Measurements from ENCODE around the gene LAMA2.

Gene LAMA2

GRCh38 chr6:128950864-128951263 lies 67.9 kb downstream of the LAMA2 start:
- H3K4me1 ChIP-seq (ENCODE audit: insufficient read depth, low read length), result peaks cover 11% of the 10 kb centered on the region; the same call in 1 of the 2 replicates
- no peaks in the 10 kb centered on the region for H3K9me3 ChIP-seq (ENCODE audit: control insufficient read depth, insufficient read depth, low read length)
- H3K36me3 ChIP-seq (ENCODE audit: insufficient read depth, low read length), result no peaks in the 10 kb centered on the region
- H3K9ac ChIP-seq (ENCODE audit: low read depth, low read length), result no peak overlapping the region

GRCh38 chr6:128952902-128953301 lies 70.0 kb downstream of the LAMA2 start:
- peaks cover 11% of the 10 kb centered on the region; the same call in 1 of the 2 replicates for H3K4me1 ChIP-seq (ENCODE audit: insufficient read depth, low read length)
- H3K9ac ChIP-seq (ENCODE audit: low read depth, low read length), result no peak overlapping the region
- H3K36me3 ChIP-seq (ENCODE audit: insufficient read depth, low read length), result no peaks in the 10 kb centered on the region
- no peaks in the 10 kb centered on the region for H3K9me3 ChIP-seq (ENCODE audit: control insufficient read depth, insufficient read depth, low read length)

- Histone ChIP-seq H3K36me3 (ENCODE audit: insufficient read depth, low read length) (no peaks in the 10 kb centered on the region), H3K9ac (ENCODE audit: low read depth, low read length) (no peak overlapping the region), H3K9me3 (ENCODE audit: control insufficient read depth, insufficient read depth, low read length) (no peaks in the 10 kb centered on the region), H3K4me1 (ENCODE audit: insufficient read depth, low read length) (peaks cover 11% of the 10 kb centered on the region; the same call in 1 of the 2 replicates)
Measured at GRCh38 chr6:128954308-128955043, 71.5 kb downstream of the LAMA2 start.

GRCh38 chr6:128963561-128963960 lies 80.6 kb downstream of the LAMA2 start:
- Histone ChIP-seq H3K4me1 (ENCODE audit: insufficient read depth, low read length) (peaks cover 15% of the 10 kb centered on the region; the same call in 1 of the 2 replicates), H3K36me3 (ENCODE audit: insufficient read depth, low read length) (no peaks in the 10 kb centered on the region), H3K9ac (ENCODE audit: low read depth, low read length) (no peak overlapping the region), H3K9me3 (ENCODE audit: control insufficient read depth, insufficient read depth, low read length) (no peaks in the 10 kb centered on the region)

GRCh38 chr6:128964233-128964755 lies 81.4 kb downstream of the LAMA2 start:
- H3K4me1 ChIP-seq (ENCODE audit: insufficient read depth, low read length), result peaks cover 15% of the 10 kb centered on the region; the same call in 1 of the 2 replicates
- H3K9me3 ChIP-seq (ENCODE audit: control insufficient read depth, insufficient read depth, low read length), result no peaks in the 10 kb centered on the region
- no peaks in the 10 kb centered on the region for H3K36me3 ChIP-seq (ENCODE audit: insufficient read depth, low read length)
- no peak overlapping the region for H3K9ac ChIP-seq (ENCODE audit: low read depth, low read length)

GRCh38 chr6:128964771-128965170 lies 81.8 kb downstream of the LAMA2 start:
- Histone ChIP-seq H3K9ac (ENCODE audit: low read depth, low read length) (no peak overlapping the region), H3K4me1 (ENCODE audit: insufficient read depth, low read length) (peaks cover 15% of the 10 kb centered on the region; the same call in 1 of the 2 replicates), H3K9me3 (ENCODE audit: control insufficient read depth, insufficient read depth, low read length) (no peaks in the 10 kb centered on the region), H3K36me3 (ENCODE audit: insufficient read depth, low read length) (no peaks in the 10 kb centered on the region)

- Histone ChIP-seq H3K9me3 (ENCODE audit: control insufficient read depth, insufficient read depth, low read length) (no peaks in the 10 kb centered on the region), H3K9ac (ENCODE audit: low read depth, low read length) (no peak overlapping the region), H3K36me3 (ENCODE audit: insufficient read depth, low read length) (no peaks in the 10 kb centered on the region), H3K4me1 (ENCODE audit: insufficient read depth, low read length) (peaks cover 15% of the 10 kb centered on the region; the same call in 1 of the 2 replicates)
Measured at GRCh38 chr6:128966934-128967333, 84.0 kb downstream of the LAMA2 start.

- Histone ChIP-seq H3K4me1 (ENCODE audit: insufficient read depth, low read length) (no peaks in the 10 kb centered on the region), H3K9me3 (ENCODE audit: control insufficient read depth, insufficient read depth, low read length) (no peaks in the 10 kb centered on the region), H3K9ac (ENCODE audit: low read depth, low read length) (no peak overlapping the region), H3K36me3 (ENCODE audit: insufficient read depth, low read length) (no peaks in the 10 kb centered on the region)
Measured at GRCh38 chr6:128979071-128979470, 96.1 kb downstream of the LAMA2 start.

- Histone ChIP-seq H3K36me3 (ENCODE audit: insufficient read depth, low read length) (no peaks in the 10 kb centered on the region), H3K4me1 (ENCODE audit: insufficient read depth, low read length) (no peaks in the 10 kb centered on the region), H3K9ac (ENCODE audit: low read depth, low read length) (no peak overlapping the region), H3K9me3 (ENCODE audit: control insufficient read depth, insufficient read depth, low read length) (no peaks in the 10 kb centered on the region)
Measured at GRCh38 chr6:128981716-128982115, 98.8 kb downstream of the LAMA2 start.

GRCh38 chr6:128990360-128990759 lies 107.4 kb downstream of the LAMA2 start:
- no peak overlapping the region for H3K9ac ChIP-seq (ENCODE audit: low read depth, low read length)
- H3K9me3 ChIP-seq (ENCODE audit: control insufficient read depth, insufficient read depth, low read length), result no peaks in the 10 kb centered on the region
- no peaks in the 10 kb centered on the region for H3K36me3 ChIP-seq (ENCODE audit: insufficient read depth, low read length)
- H3K4me1 ChIP-seq (ENCODE audit: insufficient read depth, low read length), result no peaks in the 10 kb centered on the region

GRCh38 chr6:128990915-128991314 lies 108.0 kb downstream of the LAMA2 start:
- Histone ChIP-seq H3K4me1 (ENCODE audit: insufficient read depth, low read length) (no peaks in the 10 kb centered on the region), H3K36me3 (ENCODE audit: insufficient read depth, low read length) (no peaks in the 10 kb centered on the region), H3K9me3 (ENCODE audit: control insufficient read depth, insufficient read depth, low read length) (no peaks in the 10 kb centered on the region), H3K9ac (ENCODE audit: low read depth, low read length) (no peak overlapping the region)

GRCh38 chr6:128993166-128993565 lies 110.2 kb downstream of the LAMA2 start:
- Histone ChIP-seq H3K4me1 (ENCODE audit: insufficient read depth, low read length) (no peaks in the 10 kb centered on the region), H3K9me3 (ENCODE audit: control insufficient read depth, insufficient read depth, low read length) (no peaks in the 10 kb centered on the region), H3K36me3 (ENCODE audit: insufficient read depth, low read length) (no peaks in the 10 kb centered on the region), H3K9ac (ENCODE audit: low read depth, low read length) (no peak overlapping the region)

GRCh38 chr6:128997880-128998279 lies 114.9 kb downstream of the LAMA2 start:
- no peaks in the 10 kb centered on the region for H3K4me1 ChIP-seq (ENCODE audit: insufficient read depth, low read length)
- H3K36me3 ChIP-seq (ENCODE audit: insufficient read depth, low read length), result no peaks in the 10 kb centered on the region
- no peaks in the 10 kb centered on the region for H3K9me3 ChIP-seq (ENCODE audit: control insufficient read depth, insufficient read depth, low read length)
- no peak overlapping the region for H3K9ac ChIP-seq (ENCODE audit: low read depth, low read length)

GRCh38 chr6:129006724-129007514 lies 124.0 kb downstream of the LAMA2 start:
- no peak overlapping the region for H3K9ac ChIP-seq (ENCODE audit: low read depth, low read length)
- no peaks in the 10 kb centered on the region for H3K9me3 ChIP-seq (ENCODE audit: control insufficient read depth, insufficient read depth, low read length)
- H3K4me1 ChIP-seq (ENCODE audit: insufficient read depth, low read length), result peaks cover 9% of the 10 kb centered on the region; the same call in 1 of the 2 replicates
- no peaks in the 10 kb centered on the region for H3K36me3 ChIP-seq (ENCODE audit: insufficient read depth, low read length)

All from ES-I3 (cell line).